Endothelial cell of umbilical vein (primary cell): ENCODE results near the gene KLHDC1. TPM values are rescaled to one million over a fixed set of nuclear protein-coding genes. Genes with fewer than 3 reads are reported as not detected.
"Not testable (repeated sequence)": the region's sequence is repeated elsewhere in the genome, so short reads cannot be mapped to it uniquely, and the experiment has no call there.

Source experiments
- BruUV-seq: library from RNA; stranded (reverse); fragments of 400-500 nt; replicated peaks from 2 replicates; lab custom pipeline; 2021; lab: Mats Ljungman, UMichigan
- CTCF ChIA-PET: fragments of 300-600, 350-600 bp; sonication (Branson Sonifier 250); formaldehyde crosslinking; loops from one replicate; lab custom pipeline; 2021; ENCODE audit warnings: antibody characterized with exemption, inconsistent platforms; lab: Charles Lee
- POLR2A ChIA-PET: fragments of 300-600, 350-600 bp; sonication (Branson Sonifier 250); formaldehyde crosslinking; loops from one replicate; lab custom pipeline; 2021; ENCODE audit warnings: antibody characterized with exemption, inconsistent platforms; lab: Charles Lee
- DNase-seq: peaks from one replicate; pipeline ENCODE4 v3.0.0-alpha.2; 2011; ENCODE audit warnings: low read depth, low spot score
- FAIRE-seq: peaks from 2 replicates; lab custom pipeline; 2011; peaks lifted over from hg19 to GRCh38; lab: Jason Lieb, UNC
- H2AFZ ChIP-seq: 2 replicates; pipeline ENCODE4 v1.6.0; 2012; ENCODE audit warnings: low read depth, low read length, control low read depth, inconsistent platforms
- H3K27ac ChIP-seq: 2 replicates; pipeline ENCODE4 v1.5.1; 2011; ENCODE audit warnings: low read depth, mild to moderate bottlenecking, control low read depth, low read length, moderate library complexity; ENCODE audit not compliant: insufficient read depth
- H3K27me3 ChIP-seq, 2 experiments: 2 replicates each; pipeline versions ENCODE4 v1.6.0 to v1.6.1; 2011; ENCODE audit warnings: low read length in 2 of 2, mixed read lengths in 1 of 2; ENCODE audit not compliant: control insufficient read depth in 2 of 2, insufficient read depth in 2 of 2
- H3K36me3 ChIP-seq, 2 experiments: 2 replicates in 1 of 2; 3 replicates in 1 of 2; pipeline ENCODE4 v1.5.1; 2011; ENCODE audit warnings: low read length in 2 of 2, mild to moderate bottlenecking in 1 of 2, moderate library complexity in 1 of 2; ENCODE audit not compliant: control insufficient read depth in 2 of 2, insufficient read depth in 2 of 2; ENCODE audit errors: extremely low read depth in 1 of 2
- H3K4me1 ChIP-seq: 3 replicates; pipeline ENCODE4 v1.5.1; 2011; ENCODE audit warnings: mild to moderate bottlenecking, low read length; ENCODE audit not compliant: control insufficient read depth, insufficient read depth; ENCODE audit errors: extremely low read depth
- H3K4me2 ChIP-seq: 2 replicates; pipeline ENCODE4 v1.6.1; 2011; ENCODE audit warnings: low read length, control low read depth, mixed read lengths; ENCODE audit not compliant: insufficient read depth
- H3K4me3 ChIP-seq, 3 experiments: fragments of 200-600 bp in 1 of 3; sonication (generic), shearing (Covaris generic) in 1 of 3; replicated peaks in 1 of 3; 2 replicates each; pipeline ENCODE4 v1.5.1; 2011 to 2016; ENCODE audit warnings: control low read depth in 3 of 3, low read length in 3 of 3, mild to moderate bottlenecking in 2 of 3, inconsistent platforms in 1 of 3, low read depth in 1 of 3, moderate library complexity in 1 of 3; ENCODE audit not compliant: insufficient read depth in 1 of 3
- H3K79me2 ChIP-seq: 2 replicates; pipeline ENCODE4 v1.6.0; 2012; ENCODE audit warnings: low read length, inconsistent platforms; ENCODE audit not compliant: control insufficient read depth, insufficient read depth
- H3K9ac ChIP-seq: replicated peaks from 2 replicates; pipeline ENCODE3; 2011; ENCODE audit warnings: low read length, control low read depth; ENCODE audit not compliant: insufficient read depth; ENCODE audit errors: extremely low read depth
- H3K9me1 ChIP-seq: replicated peaks from 3 replicates; pipeline ENCODE4 v1.6.0; 2011; ENCODE audit warnings: mild to moderate bottlenecking, low read length; ENCODE audit not compliant: control insufficient read depth, insufficient read depth; ENCODE audit errors: extremely low read depth
- H3K9me3 ChIP-seq: replicated peaks from 2 replicates; pipeline ENCODE4 v1.5.1; 2012; ENCODE audit warnings: low read length, inconsistent platforms; ENCODE audit not compliant: control insufficient read depth, insufficient read depth
- H4K20me1 ChIP-seq: replicated peaks from 2 replicates; pipeline ENCODE3; 2011; ENCODE audit warnings: mild to moderate bottlenecking, low read length; ENCODE audit not compliant: control insufficient read depth, insufficient read depth; ENCODE audit errors: extremely low read depth
- EZH2 ChIP-seq: IDR thresholded peaks from 2 replicates; pipeline ENCODE4 v1.6.1; 2012; ENCODE audit warnings: borderline replicate concordance, low read depth, mild to moderate bottlenecking, moderate library complexity, low read length, inconsistent platforms; ENCODE audit not compliant: severe bottlenecking
- FOS ChIP-seq: IDR thresholded peaks from 2 replicates; pipeline ENCODE4 v1.6.1; 2011; ENCODE audit warnings: mild to moderate bottlenecking, low read length, moderate library complexity, borderline replicate concordance; ENCODE audit not compliant: insufficient read depth
- GATA2 ChIP-seq: IDR thresholded peaks from 2 replicates; pipeline ENCODE4 v1.7.0; 2011; ENCODE audit warnings: low read depth, mild to moderate bottlenecking, moderate library complexity, mixed read lengths, low read length; ENCODE audit not compliant: insufficient read length, insufficient read depth
- JUN ChIP-seq: IDR thresholded peaks from 2 replicates; pipeline ENCODE4 v1.6.1; 2011; ENCODE audit warnings: borderline replicate concordance, low read depth; ENCODE audit not compliant: insufficient read length, insufficient read depth
- MAX ChIP-seq: IDR thresholded peaks from 2 replicates; pipeline ENCODE4 v1.6.1; 2011; ENCODE audit not compliant: insufficient read depth, insufficient read length
- MYC ChIP-seq: IDR thresholded peaks from one replicate; pipeline ENCODE4 v1.6.1; 2011; ENCODE audit warnings: mild to moderate bottlenecking, low read depth, low read length
- POLR2A ChIP-seq: IDR thresholded peaks from 2 replicates; pipeline ENCODE4 v1.6.1; 2012; ENCODE audit warnings: low read depth, mild to moderate bottlenecking, control low read depth, low read length
- POLR2AphosphoS5 ChIP-seq: IDR thresholded peaks from 2 replicates; pipeline ENCODE4 v1.6.1; 2012; ENCODE audit warnings: low read depth, mild to moderate bottlenecking, control low read depth, low read length, moderate library complexity; ENCODE audit not compliant: insufficient read depth
- dilution Hi-C: fragments of 300-500 bp; cut with MboI; formaldehyde crosslinking; loops from one replicate; pipeline ENCODE4 v1.15.0; 2019; ENCODE audit warnings: low sequenced_read_pairs; ENCODE audit not compliant: extremely low pct_ligation_motif_present
- intact Hi-C: fragments of 100-400 bp; cut with micrococcal nuclease; formaldehyde crosslinking; loops from one replicate; pipeline ENCODE4 v1.10.0; 2022
- polyA plus RNA-seq, 4 experiments: library from polyadenylated mRNA; depleted of rRNA in 3 of 4; stranded (reverse) in 3 of 4; unstranded in 1 of 4; fragments of >200 nt; gene quantifications; 2 replicates each; pipeline versions ENCODE4 v1.2.1 to v1.2.3, GENCODE V29; 2011 to 2012; ENCODE audit warnings: missing spikeins in 1 of 4
- total RNA-seq: library from RNA; stranded (reverse); gene quantifications from 2 replicates; pipeline ENCODE4 v1.2.3, GENCODE V29; 2021
- TF ChIP-seq, protein P1 (sequence below), 2 donors: IDR thresholded peaks; 1 replicate in 1 of 2; 2 replicates in 1 of 2; pipeline ENCODE4 v1.5.1; 2011; ENCODE audit warnings: low read length in 2 of 2, mild to moderate bottlenecking in 2 of 2, moderate library complexity in 2 of 2, control low read depth in 1 of 2, inconsistent platforms in 1 of 2, low read depth in 1 of 2; ENCODE audit not compliant: insufficient read depth in 1 of 2; ENCODE audit errors: extremely low read depth in 1 of 2

Gene KLHDC1
- total and polyA plus RNA-seq, 2 donors (not counting 3 experiments of a cell fraction or from before 2014, with no cell fraction given) = 0.77 to 1.2 TPM

DNA sequence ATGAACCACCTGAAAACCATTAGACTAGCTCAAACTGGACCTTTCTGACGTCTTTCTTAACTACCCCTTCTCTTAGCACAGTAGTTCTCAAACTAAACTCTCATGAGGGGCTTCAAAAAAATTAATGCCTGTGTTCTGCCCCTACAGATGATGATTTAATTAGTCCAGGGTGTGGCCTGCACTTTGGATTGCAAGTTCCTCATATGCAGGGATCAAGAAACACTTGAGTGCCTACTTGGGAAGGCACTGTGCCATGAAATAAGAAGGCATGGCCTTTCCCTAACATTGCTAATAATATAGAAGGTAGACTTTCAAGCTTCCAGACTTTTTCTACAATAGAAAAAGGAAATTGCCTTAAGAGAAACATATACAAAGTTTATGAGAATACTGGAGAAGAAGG is 52.3 kb downstream of the KLHDC1 start:
- Histone ChIP-seq H2AFZ (no peak overlapping the region), H4K20me1 (no peaks in the 10 kb centered on the region), H3K4me1 (no peaks in the 10 kb centered on the region), H3K9me3 (no peaks in the 10 kb centered on the region), H3K9me1 (no peaks in the 10 kb centered on the region), H3K4me2 (no peak overlapping the region), H3K79me2 (no peaks in the 10 kb centered on the region), H3K4me3 (no peak overlapping the region), H3K27me3 (no peaks in the 10 kb centered on the region), H3K9ac (no peak overlapping the region), H3K36me3 (no peaks in the 10 kb centered on the region), H3K27ac (no peak overlapping the region)
- no TSS peak for BruUV-seq
- intact Hi-C loops (no loop called here), dilution Hi-C loops (no loop called here)
- TF ChIP-seq, protein P1, sequence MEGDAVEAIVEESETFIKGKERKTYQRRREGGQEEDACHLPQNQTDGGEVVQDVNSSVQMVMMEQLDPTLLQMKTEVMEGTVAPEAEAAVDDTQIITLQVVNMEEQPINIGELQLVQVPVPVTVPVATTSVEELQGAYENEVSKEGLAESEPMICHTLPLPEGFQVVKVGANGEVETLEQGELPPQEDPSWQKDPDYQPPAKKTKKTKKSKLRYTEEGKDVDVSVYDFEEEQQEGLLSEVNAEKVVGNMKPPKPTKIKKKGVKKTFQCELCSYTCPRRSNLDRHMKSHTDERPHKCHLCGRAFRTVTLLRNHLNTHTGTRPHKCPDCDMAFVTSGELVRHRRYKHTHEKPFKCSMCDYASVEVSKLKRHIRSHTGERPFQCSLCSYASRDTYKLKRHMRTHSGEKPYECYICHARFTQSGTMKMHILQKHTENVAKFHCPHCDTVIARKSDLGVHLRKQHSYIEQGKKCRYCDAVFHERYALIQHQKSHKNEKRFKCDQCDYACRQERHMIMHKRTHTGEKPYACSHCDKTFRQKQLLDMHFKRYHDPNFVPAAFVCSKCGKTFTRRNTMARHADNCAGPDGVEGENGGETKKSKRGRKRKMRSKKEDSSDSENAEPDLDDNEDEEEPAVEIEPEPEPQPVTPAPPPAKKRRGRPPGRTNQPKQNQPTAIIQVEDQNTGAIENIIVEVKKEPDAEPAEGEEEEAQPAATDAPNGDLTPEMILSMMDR (IDR thresholded peaks at IDR 0.05; ENCODE audit: extremely low read depth in 1 of 2, insufficient read depth in 1 of 2, low read depth in 1 of 2, low read length in 2 of 2) = no peak
- TF ChIP-seq JUN (no peak), MYC (no peak), MAX (no peak), POLR2A (no peak), GATA2 (no peak), FOS (no peak), POLR2AphosphoS5 (no peak), EZH2 (no peak)
- ChIA-PET POLR2A (no interaction called here), CTCF (no interaction called here)
- DNase-seq = no peak
- no peak for FAIRE-seq

- H4K20me1 ChIP-seq, H2AFZ ChIP-seq, H3K79me2 ChIP-seq, H3K27ac ChIP-seq, H3K36me3 ChIP-seq, H3K9me3 ChIP-seq, CTCF ChIA-PET, intact Hi-C loops, H3K4me2 ChIP-seq, H3K9ac ChIP-seq, H3K4me3 ChIP-seq, H3K27me3 ChIP-seq, BruUV-seq, H3K9me1 ChIP-seq, H3K4me1 ChIP-seq, dilution Hi-C loops, DNase-seq: not testable (repeated sequence)
- FAIRE-seq = peak; percentile 79
- POLR2A ChIA-PET = interaction anchor here (0.6 kb wide), 1 partner anchor 562 kb away, joined by 3 read pairs; no protein-coding TSS in a partner anchor
Observed at GRCh38 chr14:49746476-49746875, 53.6 kb downstream of the KLHDC1 start.
